IMR-90 (cell line): ENCODE results near the gene YPEL1. TPM values are rescaled to one million over a fixed set of nuclear protein-coding genes. Genes with fewer than 3 reads are reported as not detected.

Experiments
- ATAC-seq: fragments of 200-7000 bp; cut with Tn5 transposase; 2 replicates; pipeline ENCODE4 v1.9.1; 2020; ENCODE audit warnings: low read depth, mild to moderate bottlenecking, moderate library complexity
- BruUV-seq: library from RNA; stranded (reverse); fragments of 400-500 nt; replicated peaks from 2 replicates; lab custom pipeline; 2021; lab: Mats Ljungman, UMichigan
- CTCF ChIA-PET: fragments of 300-600 bp; formaldehyde crosslinking; extraction: SDS; loops from one replicate; lab custom pipeline; 2021; ENCODE audit warnings: antibody characterized with exemption; lab: Yijun Ruan, JAX
- POLR2A ChIA-PET: fragments of 300-600 bp; sonication (Branson Sonifier 250); formaldehyde crosslinking; loops from one replicate; lab custom pipeline; 2022; ENCODE audit warnings: antibody characterized with exemption; ENCODE audit not compliant: unreplicated experiment; lab: Charles Lee
- DNase-seq: peaks from one replicate; pipeline ENCODE4 v3.0.0; 2013
- H2AFZ ChIP-seq: replicated peaks from 2 replicates; pipeline ENCODE3; 2013; ENCODE audit warnings: low read length, mild to moderate bottlenecking; ENCODE audit not compliant: poor library complexity
- H2AK5ac ChIP-seq: 2 replicates; pipeline ENCODE4 v1.6.1; 2013; ENCODE audit warnings: low read depth, low read length, inconsistent platforms
- H2AK9ac ChIP-seq: replicated peaks from 2 replicates; pipeline ENCODE3; 2013; ENCODE audit warnings: mild to moderate bottlenecking, low read depth, low read length, moderate library complexity; ENCODE audit not compliant: poor library complexity
- H2BK120ac ChIP-seq: 2 replicates; pipeline ENCODE4 v1.6.1; 2013; ENCODE audit warnings: low read depth, low read length, inconsistent platforms
- H2BK15ac ChIP-seq: 3 replicates; pipeline ENCODE4 v1.6.1; 2013; ENCODE audit warnings: low read depth, low read length, inconsistent platforms
- H2BK20ac ChIP-seq: 2 replicates; pipeline ENCODE4 v1.6.1; 2013; ENCODE audit warnings: low read depth, mild to moderate bottlenecking, inconsistent platforms, low read length, moderate library complexity
- H2BK5ac ChIP-seq: 2 replicates; pipeline ENCODE4 v1.6.1; 2013; ENCODE audit warnings: mild to moderate bottlenecking, low read depth, low read length, inconsistent platforms; ENCODE audit not compliant: poor library complexity, severe bottlenecking
- H3K14ac ChIP-seq: replicated peaks from 2 replicates; pipeline ENCODE4 v1.6.1; 2013; ENCODE audit warnings: low read depth, low read length, inconsistent platforms
- H3K18ac ChIP-seq: 2 replicates; pipeline ENCODE4 v1.6.1; 2013; ENCODE audit warnings: low read depth, low read length, control low read depth
- H3K23ac ChIP-seq: 2 replicates; pipeline ENCODE4 v1.6.1; 2013; ENCODE audit warnings: low read depth, low read length, inconsistent platforms
- H3K27ac ChIP-seq: 2 replicates; pipeline ENCODE4 v1.5.1; 2013; ENCODE audit warnings: mild to moderate bottlenecking, control low read depth, low read length; ENCODE audit not compliant: insufficient read depth
- H3K27me3 ChIP-seq: 2 replicates; pipeline ENCODE4 v1.6.1; 2013; ENCODE audit warnings: low read length; ENCODE audit not compliant: control insufficient read depth, insufficient read depth
- H3K36me3 ChIP-seq: 2 replicates; pipeline ENCODE4 v1.6.1; 2013; ENCODE audit warnings: low read length, mixed read lengths; ENCODE audit not compliant: control insufficient read depth, insufficient read depth
- H3K4ac ChIP-seq: 2 replicates; pipeline ENCODE4 v1.6.1; 2013; ENCODE audit warnings: low read depth, low read length, inconsistent platforms
- H3K4me1 ChIP-seq: 2 replicates; pipeline ENCODE4 v1.6.1; 2013; ENCODE audit warnings: low read length, mixed read lengths; ENCODE audit not compliant: control insufficient read depth, insufficient read depth
- H3K4me2 ChIP-seq: 2 replicates; pipeline ENCODE4 v1.6.1; 2013; ENCODE audit warnings: low read depth, mild to moderate bottlenecking, control low read depth, low read length, moderate library complexity
- H3K4me3 ChIP-seq: 2 replicates; pipeline ENCODE4 v1.5.1; 2013; ENCODE audit warnings: low read depth, mild to moderate bottlenecking, control low read depth, low read length, moderate library complexity; ENCODE audit not compliant: insufficient read depth
- H3K56ac ChIP-seq: 2 replicates; pipeline ENCODE4 v1.6.1; 2013; ENCODE audit warnings: low read length, inconsistent platforms; ENCODE audit not compliant: insufficient read depth; ENCODE audit errors: extremely low read depth
- H3K79me1 ChIP-seq, 2 experiments: 2 replicates each; pipeline ENCODE4 v1.6.1; 2013; ENCODE audit warnings: low read length in 2 of 2, inconsistent platforms in 1 of 2, low read depth in 1 of 2
- H3K9ac ChIP-seq: 2 replicates; pipeline ENCODE4 v1.6.1; 2013; ENCODE audit warnings: low read depth, low read length, control low read depth
- H3K9me1 ChIP-seq: 2 replicates; pipeline ENCODE4 v1.6.1; 2013; ENCODE audit warnings: low read length, inconsistent platforms; ENCODE audit not compliant: insufficient read depth
- H3K9me3 ChIP-seq: 2 replicates; pipeline ENCODE4 v1.6.1; 2013; ENCODE audit warnings: low read length; ENCODE audit not compliant: control insufficient read depth, insufficient read depth
- H4K20me1 ChIP-seq: 2 replicates; pipeline ENCODE4 v1.6.1; 2013; ENCODE audit warnings: low read length, inconsistent platforms; ENCODE audit not compliant: insufficient read depth
- H4K5ac ChIP-seq: 2 replicates; pipeline ENCODE4 v1.6.1; 2013; ENCODE audit warnings: mild to moderate bottlenecking, low read depth, low read length, control low read depth
- H4K8ac ChIP-seq, 2 experiments: 2 replicates each; pipeline ENCODE4 v1.6.1; 2013; ENCODE audit warnings: low read depth in 2 of 2, low read length in 2 of 2, control low read depth in 1 of 2, inconsistent platforms in 1 of 2
- H4K91ac ChIP-seq: 2 replicates; pipeline ENCODE4 v1.6.1; 2013; ENCODE audit warnings: low read depth, low read length, inconsistent platforms; ENCODE audit not compliant: insufficient read depth
- CEBPB ChIP-seq: IDR thresholded peaks from 2 replicates; pipeline ENCODE4 v1.6.1; 2012; ENCODE audit warnings: low read depth, low read length, improper control_type of control experiment
- ELK1 ChIP-seq: fragments of 150-350 bp; IDR thresholded peaks from 2 replicates; pipeline ENCODE4 v1.6.1; 2016; ENCODE audit warnings: low read depth, mild to moderate bottlenecking, low read length, moderate library complexity, borderline replicate concordance
- FOS ChIP-seq: fragments of 150-350 bp; IDR thresholded peaks from 2 replicates; pipeline ENCODE4 v1.6.1; 2016; ENCODE audit warnings: low read depth, low read length
- MXI1 ChIP-seq: IDR thresholded peaks from 2 replicates; pipeline ENCODE4 v1.6.1; 2012; ENCODE audit warnings: low read depth, mild to moderate bottlenecking, low read length, moderate library complexity, borderline replicate concordance
- RAD21 ChIP-seq: IDR thresholded peaks from 2 replicates; pipeline ENCODE4 v1.6.1; 2012; ENCODE audit warnings: low read length, improper control_type of control experiment
- RCOR1 ChIP-seq: IDR thresholded peaks from 2 replicates; pipeline ENCODE4 v1.6.1; 2012; ENCODE audit warnings: mild to moderate bottlenecking, low read length, improper control_type of control experiment; ENCODE audit not compliant: insufficient replicate concordance
- USF2 ChIP-seq: fragments of 150-350 bp; IDR thresholded peaks from 2 replicates; pipeline ENCODE4 v1.6.1; 2017; ENCODE audit warnings: mild to moderate bottlenecking, antibody characterized with exemption, low read length, low read depth
- WGBS, 2 experiments: methylation state at CpG; one replicate each; pipeline versions ENCODE4 v1.1.5 to v1.1.7; 2013; ENCODE audit warnings: missing lambda C conversion rate in 2 of 2; ENCODE audit not compliant: insufficient read length in 1 of 2; ENCODE audit errors: extremely low coverage in 2 of 2; 5-methylcytosine and 5-hydroxymethylcytosine counted together
- dilution Hi-C: fragments of 300-500 bp; cut with HindIII; formaldehyde crosslinking; loops from one replicate; pipeline ENCODE4 v1.14.3; 2018; ENCODE audit warnings: low sequenced_read_pairs; ENCODE audit not compliant: unreplicated experiment
- in situ Hi-C: fragments of 300-500 bp; cut with MboI; formaldehyde crosslinking; loops from 3 replicates; pipeline ENCODE4 v1.14.3; 2019; ENCODE audit warnings: low sequenced_read_pairs, inconsistent platforms, mixed read lengths
- intact Hi-C: fragments of 100-400 bp; cut with micrococcal nuclease; formaldehyde crosslinking; loops from 2 replicates; pipeline ENCODE4 v1.10.0; 2022
- polyA plus RNA-seq, 3 experiments: library from polyadenylated mRNA; depleted of rRNA; stranded (reverse); fragments of >200 nt; gene quantifications; 2 replicates each; pipeline ENCODE4 v1.2.3, GENCODE V29; 2012; ENCODE audit warnings: low replicate concordance in 1 of 3
- total RNA-seq: library from RNA; depleted of rRNA; stranded (reverse); fragments of >200 nt; gene quantifications from 2 replicates; pipeline ENCODE4 v1.2.3, GENCODE V29; 2012

Gene YPEL1
- total and polyA plus RNA-seq, 2 of the 4 experiments (the other 2 are of a cell fraction): 0.72 to 1.3 TPM

- POLR2A ChIA-PET: no interaction called here
- intact Hi-C loops: no loop called here
Observed at GRCh38 chr22:21691816-21692215, 43.8 kb downstream of the YPEL1 start.

More at GRCh38 chr22:21691816-21692215, 43.8 kb downstream of the YPEL1 start:
- 56% methylated on average over 5 of the region's 16 CpGs; no CpG with 5 or more reads in 1 of the 2 experiments for WGBS, 2 experiments
- Histone ChIP-seq H3K4ac (no peak overlapping the region), H3K4me3 (no peak overlapping the region), H3K4me1 (no peaks in the 10 kb centered on the region), H2AFZ (no peak overlapping the region), H3K27me3 (no peaks in the 10 kb centered on the region), H3K9me3 (no peaks in the 10 kb centered on the region), H2BK5ac (no peak overlapping the region), H3K36me3 (peaks cover 64% of the 10 kb centered on the region), H3K9me1 (peaks cover 10% of the 10 kb centered on the region), H2AK9ac (no peak overlapping the region), H3K27ac (no peak overlapping the region), H4K8ac (no peak overlapping the region), H3K79me1 (peaks cover 0 to 9% of the 10 kb centered on the region in 2 experiments; a peak in 1 of 4 replicates), H3K56ac (no peak overlapping the region), H3K18ac (no peak overlapping the region), H3K14ac (no peak overlapping the region), H2BK120ac (no peak overlapping the region), H2BK20ac (no peak overlapping the region), H4K20me1 (peaks cover 3% of the 10 kb centered on the region), H3K9ac (no peak overlapping the region), H2AK5ac (no peak overlapping the region), H3K23ac (no peak overlapping the region), H3K4me2 (no peak overlapping the region), H4K5ac (no peak overlapping the region), H4K91ac (no peak overlapping the region), H2BK15ac (no peak overlapping the region)
- no peak for ATAC-seq
- in situ Hi-C loops: no loop called here
- CTCF ChIA-PET: no interaction called here
- DNase-seq: no peak
- TF ChIP-seq FOS (no peak), MXI1 (no peak), RCOR1 (no peak), USF2 (no peak), ELK1 (no peak), CEBPB (no peak), RAD21 (no peak)
- no TSS peak for BruUV-seq
- dilution Hi-C loops: no loop called here
